Hepatocyte (in vitro differentiated cells): ENCODE data around the gene PLPPR1. TPM values are rescaled to one million over a fixed set of nuclear protein-coding genes. Genes with fewer than 3 reads are reported as not detected.

Experiments
- DNase-seq: peaks from one replicate; pipeline ENCODE4 v3.0.0-alpha.2; 2016; ENCODE audit warnings: low spot score
- H2AFZ ChIP-seq: fragments of 200-600 bp; sonication (generic); 2 replicates; pipeline ENCODE4 v1.6.0; 2016; ENCODE audit warnings: antibody characterized with exemption, mild to moderate bottlenecking
- H3K27ac ChIP-seq: fragments of 200-600 bp; sonication (generic); 2 replicates; pipeline ENCODE4 v1.5.1; 2016; ENCODE audit warnings: mild to moderate bottlenecking
- H3K27me3 ChIP-seq: fragments of 200-600 bp; sonication (generic); 2 replicates; pipeline ENCODE4 v1.6.1; 2016
- H3K36me3 ChIP-seq: fragments of 200-600 bp; sonication (generic); replicated peaks from 2 replicates; pipeline ENCODE4 v1.5.1; 2016; ENCODE audit warnings: low read depth; ENCODE audit not compliant: insufficient read depth
- H3K4me1 ChIP-seq: fragments of 200-600 bp; sonication (generic); 2 replicates; pipeline ENCODE4 v1.5.1; 2016; ENCODE audit warnings: mild to moderate bottlenecking, moderate library complexity; ENCODE audit not compliant: insufficient read depth
- H3K4me2 ChIP-seq: fragments of 200-600 bp; sonication (generic); 2 replicates; pipeline ENCODE4 v1.6.0; 2016
- H3K4me3 ChIP-seq: fragments of 200-600 bp; sonication (generic); 2 replicates; pipeline ENCODE4 v1.5.1; 2016; ENCODE audit warnings: mild to moderate bottlenecking
- H3K79me2 ChIP-seq: fragments of 200-600 bp; sonication (generic); 2 replicates; pipeline ENCODE4 v1.6.0; 2017; ENCODE audit warnings: mild to moderate bottlenecking
- H3K9me2 ChIP-seq: fragments of 200-600 bp; sonication (generic); replicated peaks from 2 replicates; pipeline ENCODE4 v1.6.0; 2017; ENCODE audit warnings: mild to moderate bottlenecking; ENCODE audit not compliant: insufficient read depth
- H3K9me3 ChIP-seq: fragments of 200-600 bp; sonication (generic); 2 replicates; pipeline ENCODE4 v1.5.1; 2016; ENCODE audit warnings: low read depth, mild to moderate bottlenecking
- H4K20me1 ChIP-seq: fragments of 200-600 bp; sonication (generic); 2 replicates; pipeline ENCODE4 v1.6.0; 2016; ENCODE audit warnings: mild to moderate bottlenecking; ENCODE audit not compliant: insufficient read depth, poor library complexity, severe bottlenecking
- EZH2 ChIP-seq: fragments of 200-600 bp; sonication (generic); IDR thresholded peaks from 2 replicates; pipeline ENCODE4 v1.6.1; 2016; ENCODE audit warnings: antibody characterized with exemption, mild to moderate bottlenecking, borderline replicate concordance
- EZH2phosphoT487 ChIP-seq: fragments of 200-600 bp; sonication (generic); IDR thresholded peaks from one replicate; pipeline ENCODE4 v1.6.1; 2018; ENCODE audit warnings: antibody characterized with exemption, mild to moderate bottlenecking, low read depth, moderate library complexity; ENCODE audit not compliant: unreplicated experiment, severe bottlenecking
- WGBS: methylation state at CpG from one replicate; pipeline ENCODE4 v1.1.6; 2016; ENCODE audit warnings: low lambda C conversion rate; ENCODE audit errors: missing lambda C conversion rate; 5-methylcytosine and 5-hydroxymethylcytosine counted together
- polyA plus RNA-seq: library from polyadenylated mRNA; unstranded; fragments of >200 nt; fragmentation: Nextera tagmentation; extraction: Ambion mirVana; gene quantifications from 2 replicates; pipeline ENCODE4 v1.2.1, GENCODE V29; 2016
- total RNA-seq: library from RNA; depleted of rRNA; stranded (reverse); fragments of >200 nt; gene quantifications from 2 replicates; pipeline ENCODE4 v1.2.3, GENCODE V29; 2014
- TF ChIP-seq, protein P1 (sequence below): fragments of 200-600 bp; sonication (generic); IDR thresholded peaks from 2 replicates; pipeline ENCODE4 v1.5.1; 2016; ENCODE audit warnings: antibody characterized with exemption, mild to moderate bottlenecking; ENCODE audit not compliant: poor library complexity

PLPPR1 gene
- total and polyA plus RNA-seq, 2 experiments from 2014 or later = 0.27 to 2.1 TPM

DNA sequence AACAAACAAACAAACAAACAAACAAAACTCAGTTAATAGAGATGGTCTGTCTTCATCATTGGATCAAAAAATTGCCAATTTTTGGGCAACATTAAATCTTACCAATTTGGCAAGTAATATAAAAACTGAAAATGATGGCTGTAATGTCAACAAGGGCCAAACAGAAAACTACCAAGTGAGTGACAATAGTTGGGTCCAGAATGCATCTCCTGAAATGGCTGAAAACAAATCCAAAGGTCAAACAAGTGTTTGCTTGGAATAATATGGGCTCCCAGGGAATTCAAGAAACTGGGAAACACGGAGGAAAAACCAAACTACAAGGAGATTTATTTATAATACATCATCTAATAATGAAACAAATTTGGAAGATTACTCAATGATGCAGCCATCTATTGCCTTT lies 331.2 kb downstream of the PLPPR1 start:
- TF ChIP-seq EZH2phosphoT487 = no peak
- TF ChIP-seq, protein P1, sequence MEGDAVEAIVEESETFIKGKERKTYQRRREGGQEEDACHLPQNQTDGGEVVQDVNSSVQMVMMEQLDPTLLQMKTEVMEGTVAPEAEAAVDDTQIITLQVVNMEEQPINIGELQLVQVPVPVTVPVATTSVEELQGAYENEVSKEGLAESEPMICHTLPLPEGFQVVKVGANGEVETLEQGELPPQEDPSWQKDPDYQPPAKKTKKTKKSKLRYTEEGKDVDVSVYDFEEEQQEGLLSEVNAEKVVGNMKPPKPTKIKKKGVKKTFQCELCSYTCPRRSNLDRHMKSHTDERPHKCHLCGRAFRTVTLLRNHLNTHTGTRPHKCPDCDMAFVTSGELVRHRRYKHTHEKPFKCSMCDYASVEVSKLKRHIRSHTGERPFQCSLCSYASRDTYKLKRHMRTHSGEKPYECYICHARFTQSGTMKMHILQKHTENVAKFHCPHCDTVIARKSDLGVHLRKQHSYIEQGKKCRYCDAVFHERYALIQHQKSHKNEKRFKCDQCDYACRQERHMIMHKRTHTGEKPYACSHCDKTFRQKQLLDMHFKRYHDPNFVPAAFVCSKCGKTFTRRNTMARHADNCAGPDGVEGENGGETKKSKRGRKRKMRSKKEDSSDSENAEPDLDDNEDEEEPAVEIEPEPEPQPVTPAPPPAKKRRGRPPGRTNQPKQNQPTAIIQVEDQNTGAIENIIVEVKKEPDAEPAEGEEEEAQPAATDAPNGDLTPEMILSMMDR = no peak
- TF ChIP-seq EZH2 = no peak
- H3K9me3 ChIP-seq = no peaks in the 10 kb centered on the region
- peaks cover 11% of the 10 kb centered on the region for H3K4me1 ChIP-seq
- no peak overlapping the region for H3K4me3 ChIP-seq
- no peaks in the 10 kb centered on the region for H3K36me3 ChIP-seq
- H3K27me3 ChIP-seq = no peaks in the 10 kb centered on the region
- H3K4me2 ChIP-seq = no peak overlapping the region
- H3K27ac ChIP-seq = no peak overlapping the region
- no peaks in the 10 kb centered on the region for H4K20me1 ChIP-seq
- no peaks in the 10 kb centered on the region for H3K9me2 ChIP-seq
- 72% methylated on average over 1 of the region's 1 CpG for WGBS
- no peaks in the 10 kb centered on the region for H3K79me2 ChIP-seq
- H2AFZ ChIP-seq = no peak overlapping the region
- DNase-seq = no peak

DNA sequence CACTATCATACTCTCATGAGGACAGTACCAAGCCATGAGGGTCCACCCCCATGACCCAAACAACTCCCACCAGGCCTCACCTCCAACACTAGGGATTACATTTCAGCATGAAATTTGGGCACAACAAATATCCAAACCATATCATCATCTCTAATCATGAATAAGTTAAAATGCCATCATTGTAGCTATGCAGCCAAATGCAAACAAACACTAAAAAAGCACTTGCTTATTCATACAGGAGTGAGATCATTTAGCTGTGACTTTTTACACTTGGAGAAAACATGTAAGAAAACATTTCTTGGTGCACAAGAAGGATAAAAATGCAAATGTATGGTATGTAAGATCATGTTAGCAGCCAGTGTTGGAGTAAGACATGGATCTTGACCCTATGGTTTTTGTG lies 332.1 kb downstream of the PLPPR1 start:
- Histone ChIP-seq H3K79me2 (no peaks in the 10 kb centered on the region), H3K36me3 (no peaks in the 10 kb centered on the region), H3K9me2 (no peaks in the 10 kb centered on the region), H2AFZ (no peak overlapping the region), H3K27ac (no peak overlapping the region), H3K9me3 (no peaks in the 10 kb centered on the region), H3K27me3 (no peaks in the 10 kb centered on the region), H3K4me1 (peaks cover 4% of the 10 kb centered on the region), H3K4me3 (no peak overlapping the region), H3K4me2 (no peak overlapping the region), H4K20me1 (no peaks in the 10 kb centered on the region)
- TF ChIP-seq EZH2phosphoT487 (no peak), EZH2 (no peak)
- TF ChIP-seq, protein P1 = no peak
- DNase-seq = no peak

DNA sequence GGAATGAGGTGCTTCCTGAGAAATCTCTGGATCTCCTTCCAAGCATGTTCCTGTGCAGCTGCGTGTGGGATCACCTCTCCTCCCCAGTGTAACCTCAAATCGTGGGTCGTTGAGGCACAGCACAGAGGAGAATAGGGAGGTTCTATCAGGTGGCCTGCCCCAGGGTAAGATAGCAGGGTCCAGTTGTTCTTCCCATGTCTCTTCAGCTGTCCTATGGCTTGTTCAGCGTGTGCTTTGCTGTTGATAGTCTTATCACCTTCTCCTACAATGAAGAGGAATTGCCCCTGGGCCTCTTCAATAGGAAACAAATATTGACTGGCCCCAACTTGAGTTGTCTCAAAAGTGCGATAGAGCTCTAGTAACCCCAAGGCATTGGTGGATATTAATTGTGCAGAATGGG lies 333.9 kb downstream of the PLPPR1 start:
- H3K27me3 ChIP-seq = no peaks in the 10 kb centered on the region
- WGBS = 80% methylated on average over 4 of the region's 5 CpGs
- no peak overlapping the region for H3K27ac ChIP-seq
- H3K9me2 ChIP-seq = no peaks in the 10 kb centered on the region
- no peak overlapping the region for H3K4me2 ChIP-seq
- H4K20me1 ChIP-seq = no peaks in the 10 kb centered on the region
- H3K4me1 ChIP-seq = peaks cover 9% of the 10 kb centered on the region
- H3K4me3 ChIP-seq = no peak overlapping the region
- H3K36me3 ChIP-seq = no peaks in the 10 kb centered on the region
- no peak overlapping the region for H2AFZ ChIP-seq
- H3K9me3 ChIP-seq = no peaks in the 10 kb centered on the region
- TF ChIP-seq EZH2 (no peak), EZH2phosphoT487 (no peak)
- TF ChIP-seq, protein P1 = no peak
- no peak for DNase-seq
- H3K79me2 ChIP-seq = no peaks in the 10 kb centered on the region

- no peaks in the 10 kb centered on the region for H3K9me2 ChIP-seq
- no peaks in the 10 kb centered on the region for H3K27me3 ChIP-seq
- no peak for DNase-seq
- TF ChIP-seq EZH2phosphoT487 (no peak), EZH2 (no peak)
- TF ChIP-seq, protein P1 = no peak
- H3K9me3 ChIP-seq = no peaks in the 10 kb centered on the region
- peak overlapping the region; percentile 46 for H3K27ac ChIP-seq
- H3K4me2 ChIP-seq = no peak overlapping the region
- H3K4me3 ChIP-seq = no peak overlapping the region
- H4K20me1 ChIP-seq = no peaks in the 10 kb centered on the region
- H3K36me3 ChIP-seq = no peaks in the 10 kb centered on the region
- no peaks in the 10 kb centered on the region for H3K79me2 ChIP-seq
- no peak overlapping the region for H2AFZ ChIP-seq
- H3K4me1 ChIP-seq = peaks cover 9% of the 10 kb centered on the region
Measured at GRCh38 chr9:101365181-101365580, 336.7 kb downstream of the PLPPR1 start.
